ENCODE data around the gene NUF2.
"Not testable (repeated sequence)": the region's sequence is repeated elsewhere in the genome, so short reads cannot be mapped to it uniquely, and the experiment has no call there.

NUF2 gene

DNA sequence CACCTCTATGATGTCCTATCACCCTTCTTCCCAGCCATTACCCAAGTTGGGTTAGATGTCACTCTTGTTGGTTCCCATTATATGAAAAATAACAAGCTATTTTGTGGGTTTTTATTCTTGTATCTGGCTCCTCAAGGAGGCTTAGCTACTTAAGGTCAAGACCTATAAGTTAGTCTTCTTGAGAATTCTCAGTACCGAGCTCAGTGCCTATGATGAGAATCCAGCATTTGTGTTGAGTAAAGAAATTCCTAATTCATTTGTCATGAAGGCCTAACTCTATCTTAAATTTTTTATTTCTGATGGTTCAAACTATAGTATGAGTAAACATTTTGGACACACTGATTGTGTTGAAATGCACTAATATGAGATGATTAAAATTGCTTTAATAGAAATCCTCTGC lies 15.9 kb downstream of the NUF2 start:
- DNase-seq: no peak

DNA sequence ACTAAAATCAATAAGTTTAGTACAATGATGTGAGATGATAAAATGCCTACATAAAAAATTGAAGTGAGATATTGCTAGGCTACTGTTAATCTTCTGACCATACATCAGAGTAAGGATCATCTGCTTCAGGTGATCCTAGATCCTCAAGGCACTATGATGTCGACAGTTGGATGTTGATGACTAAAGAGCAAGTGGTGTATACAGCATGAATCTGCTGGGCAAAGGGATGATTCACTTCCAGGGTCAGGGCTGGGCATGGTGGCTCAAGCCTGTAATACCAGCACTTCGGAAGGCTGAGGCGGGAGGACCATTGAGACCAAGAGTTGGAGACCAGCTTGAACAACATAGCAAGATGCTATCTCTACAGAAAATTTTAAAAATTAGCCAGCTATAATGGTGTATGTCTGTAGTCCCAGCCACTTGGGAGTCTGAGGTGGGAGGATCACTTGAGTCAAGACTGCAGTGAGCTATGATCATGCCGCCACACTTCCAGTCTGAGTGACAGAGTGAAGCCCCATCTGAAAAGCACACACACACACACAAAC lies 24.6 kb downstream of the NUF2 start:
- no peak for DNase-seq

DNA sequence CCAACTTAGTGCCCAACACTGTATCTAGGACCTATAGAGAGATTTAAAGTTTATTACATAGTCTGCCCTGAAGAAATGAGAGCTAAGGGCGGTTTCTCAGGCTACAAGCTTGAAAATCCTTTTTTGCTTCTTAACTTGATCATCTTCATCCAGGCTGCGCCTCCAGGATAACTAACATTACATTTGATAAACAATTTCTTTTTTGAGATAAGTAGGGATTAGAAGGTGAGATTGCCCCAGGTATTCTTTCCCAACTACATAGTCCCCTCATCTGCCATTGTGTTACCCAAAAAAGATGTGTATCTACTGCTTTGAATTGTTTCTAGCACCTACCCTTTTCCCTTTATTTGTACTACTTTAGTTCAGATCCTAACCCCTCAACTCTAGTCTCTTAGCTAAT lies 25.4 kb downstream of the NUF2 start:
- DNase-seq: no peak

DNA sequence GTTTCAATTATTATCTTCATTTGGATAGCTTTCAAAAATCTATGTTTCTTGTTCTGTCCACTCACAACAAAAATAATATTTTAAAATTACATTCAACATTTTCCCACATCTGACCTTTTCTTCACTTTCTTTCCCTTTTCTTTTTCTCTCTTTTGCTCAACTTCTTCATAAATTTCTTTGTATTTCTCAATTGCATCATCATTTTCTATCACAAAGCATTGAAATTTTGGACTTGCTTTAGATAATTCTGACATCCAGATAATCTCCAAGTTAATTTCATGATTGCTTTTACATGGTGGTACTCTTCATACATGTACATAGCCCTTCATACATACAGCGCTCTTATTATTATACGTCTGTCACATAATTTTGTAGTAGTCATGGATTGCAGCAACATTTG lies 30.2 kb downstream of the NUF2 start:
- DNase-seq: no peak

DNA sequence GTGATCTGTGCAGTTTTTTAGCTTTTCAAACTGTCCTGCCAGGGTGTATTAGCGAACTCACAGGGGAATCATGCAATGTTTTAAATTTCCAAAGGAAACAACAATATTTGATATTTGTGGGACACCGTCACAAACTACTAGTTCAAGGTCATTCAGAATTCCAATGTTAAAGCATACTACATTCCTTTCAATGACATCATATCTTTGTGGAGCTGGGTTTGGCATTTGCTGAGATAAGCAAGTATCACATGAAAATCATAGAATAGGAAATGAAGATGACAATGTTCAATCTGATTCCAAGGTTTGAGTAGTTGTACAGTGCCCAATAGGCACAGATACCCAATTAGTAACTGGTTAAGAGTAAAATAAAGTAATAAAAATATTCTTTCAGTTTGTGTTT lies 35.6 kb downstream of the NUF2 start:
- DNase-seq: no peak

DNA sequence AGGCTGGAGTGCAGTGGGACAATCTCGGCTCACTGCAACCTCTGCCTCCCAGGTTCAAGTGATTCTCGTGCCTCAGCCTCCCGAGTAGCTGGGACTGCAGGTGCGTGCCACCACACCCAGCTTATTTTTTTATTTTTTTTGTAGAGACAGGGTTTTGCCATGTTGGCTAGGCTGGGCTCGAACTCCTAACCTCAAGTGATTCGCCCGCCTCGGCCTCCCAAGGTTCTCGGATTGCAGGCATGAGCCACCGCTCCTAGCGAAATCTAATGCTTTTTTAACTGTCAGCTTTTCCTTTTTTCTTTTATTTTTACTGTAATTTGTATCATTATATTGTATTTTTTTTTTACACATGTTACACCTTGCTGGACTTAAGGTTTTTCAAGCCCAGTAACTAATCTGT lies 36.4 kb downstream of the NUF2 start:
- DNase-seq: not testable (repeated sequence)

DNA sequence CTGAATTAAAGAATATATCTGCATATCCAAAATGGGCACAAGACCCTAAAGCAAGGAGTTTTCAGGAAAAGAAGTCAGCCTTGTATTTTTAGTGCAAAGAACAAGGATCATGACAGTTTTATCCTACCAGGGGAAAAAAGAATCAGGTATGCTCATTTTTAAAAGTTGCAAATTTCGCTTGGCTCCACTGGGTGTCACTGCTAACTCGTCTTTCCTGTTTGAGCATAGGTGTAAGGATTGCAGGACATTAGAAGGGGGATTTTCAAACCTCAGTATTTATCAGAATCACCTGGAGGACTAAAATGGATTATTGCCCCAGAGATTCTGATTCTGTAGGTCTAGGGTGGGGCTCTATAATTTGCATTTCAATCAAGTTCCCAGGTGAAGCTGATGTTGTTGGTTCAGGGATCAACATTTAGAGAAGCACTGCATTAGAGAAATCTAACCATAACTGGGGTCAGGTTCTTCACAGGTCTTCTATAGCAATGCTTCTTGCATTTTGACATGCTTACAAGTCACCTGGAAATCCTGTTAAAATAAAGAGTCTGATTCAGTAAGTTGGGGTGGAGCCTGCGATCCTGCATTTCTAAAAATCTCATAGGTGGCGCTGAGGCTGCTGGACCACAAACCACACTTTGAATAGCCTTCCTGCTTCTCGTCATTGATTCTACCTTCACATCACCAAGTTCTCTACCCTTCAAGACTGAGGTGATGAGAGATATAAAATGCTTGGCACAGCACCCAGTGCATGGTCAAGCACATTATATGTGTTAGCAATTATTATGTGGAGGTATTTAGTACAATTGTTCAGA lies 39.6 kb downstream of the NUF2 start:
- no peak for DNase-seq

DNA sequence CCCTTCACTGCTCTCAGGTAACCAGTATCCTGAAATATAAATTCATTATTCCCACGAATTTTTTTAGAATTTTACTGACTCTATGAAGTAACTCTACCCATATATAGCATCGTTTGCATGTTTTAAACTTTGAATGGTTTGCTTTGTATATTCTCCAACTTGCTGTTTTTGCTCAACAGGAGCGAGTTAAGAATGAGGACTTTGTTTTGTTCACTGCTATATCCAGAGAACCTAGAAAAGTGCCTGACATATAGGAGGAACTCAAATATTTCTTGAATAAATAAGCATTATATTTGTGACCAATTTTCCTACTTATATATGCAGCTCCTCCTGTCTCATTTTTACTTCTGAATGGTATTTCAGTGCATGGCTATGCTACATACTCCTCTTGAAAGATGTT lies 43.4 kb downstream of the NUF2 start:
- no peak for DNase-seq

DNA sequence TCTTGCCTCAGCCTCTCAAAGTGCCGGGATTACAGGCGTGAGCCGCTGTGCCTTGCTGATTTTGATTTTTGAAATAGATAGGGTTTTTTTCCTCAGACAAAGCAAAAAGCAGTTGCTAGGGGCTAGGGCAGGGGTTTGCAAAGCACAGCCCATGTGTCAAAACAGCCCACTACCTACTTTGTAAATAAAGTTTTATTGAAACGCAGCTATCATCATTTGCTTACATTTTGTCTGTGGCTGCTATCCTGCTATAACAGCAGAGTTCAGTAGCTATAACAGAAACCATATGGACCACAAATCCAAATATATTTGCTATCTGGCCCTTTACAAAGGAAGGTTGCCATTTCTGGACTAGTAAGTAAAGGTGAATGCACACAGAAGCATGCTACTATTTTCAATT lies 44.8 kb downstream of the NUF2 start:
- no peak for DNase-seq

DNA sequence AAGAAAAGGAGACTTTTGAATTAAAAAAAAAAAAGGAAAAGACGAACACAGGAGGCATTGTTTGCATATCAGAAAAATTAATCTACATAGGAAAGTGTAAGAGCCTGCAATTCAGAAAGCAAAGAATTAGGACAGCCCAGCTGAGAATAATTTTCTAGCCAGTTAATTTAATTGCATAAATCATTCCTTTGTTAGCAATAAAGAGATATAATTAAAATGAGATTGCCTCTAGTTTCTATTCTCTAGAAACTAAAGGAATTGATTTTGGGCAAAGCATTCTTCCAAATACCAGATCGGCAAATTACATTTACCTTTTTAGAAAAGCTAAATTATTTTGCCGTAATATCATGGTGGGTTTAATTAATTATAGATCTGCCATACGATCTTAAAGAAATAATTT lies 46.0 kb downstream of the NUF2 start:
- DNase-seq: no peak

DNA sequence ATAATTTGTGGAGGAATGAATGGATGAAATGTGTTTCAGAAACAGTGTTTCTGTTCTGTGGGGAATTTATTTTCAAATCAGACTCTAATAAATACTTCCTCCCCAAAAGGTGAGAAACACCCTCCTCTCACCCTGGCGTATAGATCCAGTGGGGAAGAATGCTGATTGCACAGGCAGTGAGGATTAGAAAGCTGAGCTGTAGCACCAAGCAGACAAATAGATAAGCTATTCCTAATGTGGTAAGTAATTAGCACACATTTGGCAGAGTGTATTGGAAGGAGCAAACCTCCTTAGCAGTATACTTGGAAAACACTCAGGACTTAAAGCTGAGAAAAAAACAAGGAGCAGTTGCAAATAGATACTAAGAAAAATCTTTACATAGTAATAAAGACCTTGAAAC lies 50.8 kb downstream of the NUF2 start:
- no peak for DNase-seq

DNA sequence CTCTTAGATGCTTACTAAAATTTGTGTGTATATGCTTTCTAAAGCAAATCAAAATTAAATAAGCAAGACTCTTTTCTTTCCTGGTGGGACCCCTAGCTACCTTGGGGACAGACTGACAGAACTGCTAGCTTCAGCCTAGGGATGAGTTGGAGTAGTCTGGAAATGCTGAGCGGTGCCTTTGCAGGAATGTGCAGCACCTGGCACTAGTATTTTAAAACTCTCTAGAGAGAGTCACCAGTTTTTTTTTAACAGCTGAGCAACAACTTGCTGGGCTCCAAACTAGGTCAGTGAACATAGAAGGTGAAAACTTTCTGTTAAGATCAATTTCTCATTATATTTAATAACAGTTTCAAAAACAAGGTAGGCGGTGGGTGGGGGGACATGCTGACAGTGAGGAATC lies 56.8 kb downstream of the NUF2 start:
- no peak for DNase-seq

DNA sequence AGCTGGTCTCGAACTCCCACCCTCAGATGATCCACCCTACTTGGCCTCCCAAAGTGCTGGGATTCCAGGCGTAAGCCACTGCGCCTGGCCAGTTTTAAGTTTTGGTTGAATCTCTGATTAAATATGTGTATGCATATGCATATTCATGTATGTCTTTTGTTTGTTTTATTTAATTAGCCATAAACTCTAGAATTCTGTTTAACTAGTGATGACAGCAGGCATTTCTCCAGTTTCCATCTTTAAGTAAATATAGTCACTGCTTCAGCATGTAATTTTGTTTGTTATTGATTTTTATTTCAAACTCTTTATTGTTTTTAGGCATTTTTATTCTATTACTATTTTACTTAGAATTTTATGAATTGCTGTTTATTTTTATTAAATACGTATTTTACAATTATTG lies 58.0 kb downstream of the NUF2 start:
- DNase-seq: no peak

DNA sequence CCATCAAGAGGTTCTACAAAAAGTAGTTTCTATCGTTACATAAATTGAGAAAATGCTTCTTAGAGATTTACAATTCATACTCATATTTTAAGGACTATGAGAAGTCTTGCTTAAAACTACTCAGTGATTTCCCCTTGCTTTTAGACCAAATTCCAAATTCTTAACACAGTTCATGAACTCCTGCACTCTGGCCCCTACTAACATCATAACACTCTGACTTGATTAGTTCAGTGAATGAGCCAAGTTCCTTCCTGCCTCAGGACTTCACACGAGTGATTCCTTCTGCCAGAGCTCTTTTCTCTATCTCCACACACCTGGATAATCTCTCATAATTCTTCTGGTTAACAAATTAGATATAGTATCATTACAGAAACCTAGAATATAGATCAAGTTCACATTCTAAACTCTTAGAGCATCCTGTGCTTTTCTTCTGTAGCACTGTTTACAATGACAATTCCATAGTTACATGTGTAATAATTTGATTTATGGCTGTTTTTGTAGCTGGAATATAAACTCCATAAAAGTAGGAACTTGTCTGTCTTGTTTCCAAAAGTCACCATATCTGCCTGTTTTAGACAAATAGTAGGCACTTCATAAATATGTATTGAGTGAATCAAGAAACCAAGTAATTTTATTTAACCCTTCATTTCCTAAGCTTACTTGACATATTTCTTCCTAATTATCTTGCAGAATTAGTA lies 59.9 kb downstream of the NUF2 start:
- no peak for DNase-seq

DNA sequence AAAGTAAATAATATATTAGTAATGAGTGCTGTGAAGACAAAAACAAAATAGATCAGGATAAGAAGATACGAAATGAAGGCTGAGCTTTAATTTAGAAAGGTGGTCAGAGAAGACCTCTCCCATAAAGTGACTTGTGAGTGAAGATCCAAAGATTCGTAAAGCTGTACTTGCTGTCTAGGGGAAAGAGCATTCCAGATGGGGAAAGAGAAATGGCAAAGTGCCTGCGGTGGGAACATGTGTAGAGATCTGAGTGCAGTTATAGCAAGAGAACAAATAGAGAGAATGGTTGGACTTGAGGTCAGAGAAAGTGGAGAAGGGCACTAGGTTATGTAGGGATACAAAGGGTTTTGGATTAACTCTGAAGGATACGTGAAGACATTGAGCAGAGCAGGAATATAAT lies 60.6 kb downstream of the NUF2 start:
- no peak for DNase-seq

DNA sequence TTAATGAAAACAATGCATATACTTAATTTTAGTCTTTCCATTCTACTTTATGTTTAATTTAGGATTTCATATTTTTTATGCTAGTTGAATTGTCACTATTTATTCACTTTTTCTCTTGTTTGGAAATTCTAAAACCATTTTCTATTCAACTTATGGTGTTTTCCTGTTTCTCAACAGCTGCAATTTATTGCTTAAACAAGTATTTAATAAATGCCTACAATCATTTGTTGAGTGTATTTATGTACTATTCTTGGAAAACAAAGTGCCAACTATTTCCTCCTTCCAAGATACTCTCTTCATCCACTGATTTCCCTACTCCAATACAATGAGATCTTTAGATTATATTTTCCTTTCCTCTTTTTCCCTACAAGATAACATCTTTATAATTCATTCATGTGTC lies 65.4 kb downstream of the NUF2 start:
- DNase-seq: no peak

DNA sequence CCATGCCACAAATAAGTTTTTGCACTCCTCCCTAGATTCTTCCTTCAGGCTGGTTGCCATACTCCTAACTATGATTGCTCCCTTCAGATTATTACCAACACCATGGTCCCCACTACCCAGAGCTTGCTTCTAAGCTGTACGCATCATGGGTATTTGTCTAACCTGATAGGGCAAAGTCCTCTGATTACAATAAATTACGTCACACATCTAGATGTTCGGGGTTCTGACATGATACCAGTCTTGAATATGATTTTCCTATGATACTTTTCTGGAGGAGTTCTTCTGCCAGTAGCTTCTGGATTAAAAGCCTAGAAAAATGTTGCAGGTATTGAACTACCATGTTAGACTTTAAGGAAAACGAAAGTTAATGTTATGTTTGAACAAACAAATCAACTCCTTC lies 67.2 kb downstream of the NUF2 start:
- no peak for DNase-seq

DNA sequence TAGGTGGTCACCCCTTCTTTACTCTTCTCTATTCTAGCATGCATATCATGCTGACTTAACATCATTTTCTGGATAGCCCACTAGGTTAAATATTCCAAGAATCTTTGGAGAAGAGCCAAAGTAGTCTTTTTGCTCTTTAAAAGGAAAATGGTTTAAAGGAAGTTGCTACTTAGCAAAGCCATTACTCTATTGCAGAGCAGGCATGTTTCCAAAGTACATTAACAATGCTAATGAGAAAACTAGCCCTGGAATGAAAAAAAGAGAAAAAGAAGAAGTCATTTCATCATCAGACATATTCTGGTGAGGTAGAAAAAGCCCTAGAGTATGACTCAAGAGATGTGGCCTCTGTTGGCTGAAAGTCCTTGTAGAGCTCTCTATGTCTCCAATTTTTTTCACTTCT lies 74.0 kb downstream of the NUF2 start:
- no peak for DNase-seq

DNA sequence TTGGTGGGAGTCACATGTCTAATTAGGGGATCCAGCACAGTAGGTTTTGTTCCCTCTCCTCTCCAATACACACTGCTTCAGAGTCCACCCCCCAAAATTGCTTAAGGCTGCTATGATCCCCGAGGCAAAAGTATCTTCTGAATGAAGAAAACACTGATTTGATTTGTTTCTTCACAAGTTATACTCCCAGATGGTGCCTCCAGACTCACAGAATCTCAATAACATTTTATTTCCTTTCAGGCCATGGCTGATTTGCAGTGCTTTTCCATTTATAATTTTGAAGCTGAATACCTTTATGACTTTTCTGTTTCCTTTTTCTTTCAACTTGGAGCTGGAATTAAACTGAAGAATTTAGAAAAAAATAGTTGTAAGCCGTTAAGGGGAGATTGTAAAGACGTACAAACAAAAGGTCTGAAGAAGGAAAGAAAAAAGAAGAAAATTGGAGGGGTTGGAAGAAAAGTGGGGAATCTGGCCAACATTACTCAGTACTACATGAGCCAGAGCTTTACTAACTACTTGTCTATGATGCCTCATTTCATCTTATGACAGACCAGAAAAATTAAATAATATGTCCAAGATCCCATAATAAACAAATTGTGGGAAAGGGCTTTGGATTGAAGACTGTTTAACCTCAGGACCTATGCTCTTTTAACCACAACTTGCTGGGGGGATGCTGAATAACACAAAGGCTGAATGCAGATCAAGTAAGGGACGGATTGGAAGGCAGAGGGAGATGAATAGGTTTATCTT lies 75.9 kb downstream of the NUF2 start:
- DNase-seq: no peak

DNA sequence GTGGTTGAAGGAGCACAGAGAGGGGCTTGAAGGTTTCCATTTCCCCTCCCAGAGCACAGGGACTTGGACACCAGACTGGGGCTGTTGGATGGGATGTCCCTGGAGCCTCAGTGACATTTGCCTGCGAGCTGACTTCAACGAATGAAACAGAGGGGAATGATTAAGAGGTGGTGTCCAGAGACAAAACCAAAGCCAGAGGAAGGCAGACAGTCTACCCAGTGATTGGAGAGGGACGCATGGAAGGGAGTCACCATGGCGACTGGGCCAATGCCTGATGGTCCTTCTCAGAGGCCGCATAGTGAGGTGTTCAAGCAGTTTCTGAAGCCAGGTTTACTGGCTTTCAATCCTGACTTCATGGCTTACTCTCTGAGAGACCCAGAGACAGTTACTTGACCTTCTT lies 77.2 kb downstream of the NUF2 start:
- no peak for DNase-seq

DNA sequence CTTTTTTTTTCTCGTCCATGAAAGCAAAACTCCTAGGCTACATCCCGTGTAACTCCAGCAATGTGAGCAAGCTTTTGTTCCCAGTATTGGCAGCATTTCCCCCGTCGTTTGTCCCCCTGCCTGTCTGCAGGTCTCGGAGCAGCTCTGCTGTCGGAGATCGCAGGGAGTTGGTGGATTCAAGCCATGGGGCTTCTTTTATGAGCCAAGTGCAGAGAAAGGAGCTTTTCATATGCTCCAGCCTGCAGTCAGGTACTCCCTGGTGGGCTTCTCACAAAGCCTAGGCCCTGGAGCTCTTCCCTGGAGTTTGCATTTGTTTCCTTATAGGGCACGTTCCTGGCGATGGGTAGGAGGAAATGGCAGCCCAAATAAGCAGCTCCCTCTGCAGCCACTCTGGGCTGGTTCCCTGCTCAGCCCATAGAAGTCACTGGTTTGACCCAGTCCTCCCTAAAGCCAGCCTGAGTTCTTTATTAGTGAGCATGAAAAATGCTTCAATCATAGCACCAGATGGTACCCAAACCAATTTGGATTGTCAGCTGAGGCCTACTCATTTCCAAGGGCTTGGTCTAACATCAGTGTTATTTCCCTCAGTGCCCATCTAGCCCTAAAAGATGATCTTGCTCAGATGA lies 78.3 kb downstream of the NUF2 start:
- DNase-seq: no peak

DNA sequence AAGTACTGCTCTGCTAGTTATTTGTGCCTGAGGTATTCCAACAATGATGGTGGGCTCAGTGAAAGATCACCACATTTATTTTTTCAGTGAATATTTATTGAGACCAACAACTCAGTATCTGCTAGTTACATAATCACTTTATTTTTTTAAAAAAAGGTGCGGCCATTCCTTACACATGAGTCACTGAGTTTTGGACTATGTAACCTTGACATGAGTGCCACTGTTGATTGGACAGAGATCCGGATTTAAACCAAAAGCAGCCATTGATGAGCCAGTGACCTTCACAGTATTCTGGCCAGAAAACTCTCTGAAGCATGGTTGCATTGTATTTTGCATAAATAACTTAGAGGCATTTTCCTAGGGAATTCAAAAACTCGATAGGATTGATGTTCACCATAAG lies 79.5 kb downstream of the NUF2 start:
- no peak for DNase-seq
